Stomach (tissue), 9 donors: Measurements from ENCODE around the gene EYA2. TPM values are rescaled to one million over a fixed set of nuclear protein-coding genes. Genes with fewer than 3 reads are reported as not detected.

Experiments
- DNase-seq, 2 donors: peaks; one replicate each; pipeline versions ENCODE4 v3.0.0 to v3.0.0-alpha.2; 2013 to 2019
- H3K27ac ChIP-seq, 5 donors: fragments of 200-600 bp in 4 of 5; sonication (generic) in 4 of 5; one replicate each; pipeline ENCODE4 v1.5.1; 2013 to 2019; ENCODE audit warnings: mild to moderate bottlenecking in 1 of 5, moderate library complexity in 1 of 5
- H3K27me3 ChIP-seq, 3 donors: fragments of 200-600 bp; sonication (generic); one replicate each; pipeline ENCODE4 v1.5.1; 2017 to 2019; ENCODE audit warnings: mixed run types in 1 of 3
- H3K36me3 ChIP-seq, 4 donors: fragments of 200-600 bp; sonication (generic); 1 replicate in 3 of 4; 2 replicates in 1 of 4; pipeline ENCODE4 v1.5.1; 2016 to 2019
- H3K4me1 ChIP-seq, 4 donors: fragments of 200-600 bp; sonication (generic); one replicate each; pipeline ENCODE4 v1.5.1; 2016 to 2019
- H3K4me3 ChIP-seq, 4 donors: fragments of 200-600 bp; sonication (generic) in 3 of 4; one replicate each; pipeline ENCODE4 v1.5.1; 2016 to 2019; ENCODE audit warnings: mild to moderate bottlenecking in 1 of 4
- H3K9me3 ChIP-seq, 4 donors: fragments of 200-600 bp; sonication (generic); one replicate each; pipeline ENCODE4 v1.5.1; 2016 to 2019
- CTCF ChIP-seq, 7 experiments: fragments of 450-650 bp in 4 of 7; fragments of 200-600 bp in 3 of 7; sonication (generic) in 3 of 7; IDR thresholded peaks; one replicate each; pipeline ENCODE4 v1.5.1; 2016 to 2019; ENCODE audit warnings: antibody characterized with exemption in 7 of 7, control low read depth in 2 of 7, mild to moderate bottlenecking in 1 of 7
- EP300 ChIP-seq: sonication (generic); formaldehyde crosslinking; IDR thresholded peaks from one replicate; pipeline ENCODE4 v1.6.1; 2017; ENCODE audit warnings: antibody characterized with exemption
- POLR2A ChIP-seq, 4 donors: fragments of 450-650 bp; IDR thresholded peaks; one replicate each; pipeline ENCODE4 v1.6.1; 2016; ENCODE audit warnings: antibody characterized with exemption in 4 of 4, control low read depth in 2 of 4, mild to moderate bottlenecking in 1 of 4, moderate library complexity in 1 of 4
- POLR2AphosphoS5 ChIP-seq, 3 donors: sonication (generic); formaldehyde crosslinking; IDR thresholded peaks; one replicate each; pipeline ENCODE4 v1.6.1; 2016; ENCODE audit warnings: antibody characterized with exemption in 3 of 3
- WGBS, 5 donors: extraction: QIAGEN DNeasy Blood & Tissue Kit in 3 of 5; methylation state at CpG; one replicate each; pipeline versions ENCODE4 v1.1.5 to v1.1.7; 2013 to 2018; 5-methylcytosine and 5-hydroxymethylcytosine counted together
- intact Hi-C: fragments of 100-400 bp; cut with DNase I; formaldehyde crosslinking; loops from one replicate; pipeline ENCODE4 v1.15.1; 2023; ENCODE audit warnings: low total_unique reads
- polyA plus RNA-seq, 3 donors: library from polyadenylated mRNA; stranded (reverse); fragments of 200-250 nt; gene quantifications; one replicate each; pipeline ENCODE4 v1.2.3, GENCODE V29; 2013
- total RNA-seq, 5 donors: library from RNA; depleted of rRNA; stranded (reverse); fragments of >200 nt; gene quantifications; one replicate each; pipeline versions ENCODE4 v1.1.0 to v1.2.3, GENCODE V29; 2014 to 2016
- donor health status: healthy with polysubstance abuse.
- donor health status: Bipolar disorder and iron deficiency.
- donor health status: healthy.

Gene EYA2
- total and polyA plus RNA-seq, 8 donors = 1.8 to 86.2 (median 5.5) TPM

- intact Hi-C loops = no loop called here
- no peaks in the 10 kb centered on the region for H3K27me3 ChIP-seq
- no peak overlapping the region for H3K27ac ChIP-seq
- peaks cover 6 to 26% (median 13%) of the 10 kb centered on the region in 4 donors for H3K4me1 ChIP-seq
- TF ChIP-seq CTCF (IDR thresholded peaks at IDR 0.05) = no peak
- TF ChIP-seq EP300 = no peak
- no peak for TF ChIP-seq POLR2A (IDR thresholded peaks at IDR 0.05)
- TF ChIP-seq POLR2AphosphoS5 (IDR thresholded peaks at IDR 0.05) = no peak
- 81 to 92% (median 88%) methylated on average over 4 of the region's 4 CpGs for WGBS, 5 donors
- H3K36me3 ChIP-seq = no peaks in the 10 kb centered on the region
- no peaks in the 10 kb centered on the region for H3K9me3 ChIP-seq
- H3K4me3 ChIP-seq = no peak overlapping the region
- DNase-seq = no peak
These were observed 164.9 kb downstream of the EYA2 start for GRCh38 chr20:47059536-47059935.

- Histone ChIP-seq H3K36me3 (no peaks in the 10 kb centered on the region), H3K4me1 (peaks cover 6 to 26% (median 13%) of the 10 kb centered on the region in 4 donors), H3K9me3 (peaks cover 0 to 3% (median 1%) of the 10 kb centered on the region in 4 donors), H3K27me3 (no peaks in the 10 kb centered on the region), H3K27ac (no peak overlapping the region), H3K4me3 (no peak overlapping the region)
- intact Hi-C loops = no loop called here
- TF ChIP-seq CTCF (IDR thresholded peaks at IDR 0.05) (no peak), POLR2AphosphoS5 (IDR thresholded peaks at IDR 0.05) (no peak), POLR2A (IDR thresholded peaks at IDR 0.05) (no peak), EP300 (no peak)
- no peak for DNase-seq
- 90 to 95% (median 92%) methylated on average over 8 of the region's 8 CpGs for WGBS, 5 donors
These were observed 166.9 kb downstream of the EYA2 start for GRCh38 chr20:47061549-47061948.

- peak overlapping the region; percentile 36 to 81 (median 70) for H3K27ac ChIP-seq
- H3K4me3 ChIP-seq = no peak overlapping the region
- no peaks in the 10 kb centered on the region for H3K36me3 ChIP-seq
- intact Hi-C loops = no loop called here
- WGBS, 5 donors = 49 to 66% (median 56%) methylated on average over 14 of the region's 14 CpGs
- peaks cover 0 to 10% (median 5%) of the 10 kb centered on the region in 4 donors for H3K9me3 ChIP-seq
- TF ChIP-seq POLR2AphosphoS5 (IDR thresholded peaks at IDR 0.05) (no peak), CTCF (IDR thresholded peaks at IDR 0.05) (no peak), POLR2A (IDR thresholded peaks at IDR 0.05) (no peak), EP300 (no peak)
- no peaks in the 10 kb centered on the region for H3K27me3 ChIP-seq
- H3K4me1 ChIP-seq = peaks cover 6 to 26% (median 13%) of the 10 kb centered on the region in 4 donors
- DNase-seq = peak in 1 of 2 donors; percentile 21
These were observed 167.7 kb downstream of the EYA2 start for GRCh38 chr20:47062226-47062890.

- peak overlapping the region in 4 of 5 donors; percentile 36 to 81 (median 70) for H3K27ac ChIP-seq
- H3K36me3 ChIP-seq = no peaks in the 10 kb centered on the region
- peaks cover 9 to 21% (median 14%) of the 10 kb centered on the region in 4 donors for H3K9me3 ChIP-seq
- DNase-seq = peak; percentile 91 to 94
- H3K27me3 ChIP-seq = no peaks in the 10 kb centered on the region
- H3K4me1 ChIP-seq = peaks cover 6 to 20% (median 13%) of the 10 kb centered on the region in 4 donors
- no peak for TF ChIP-seq POLR2A (IDR thresholded peaks at IDR 0.05)
- TF ChIP-seq EP300 = no peak
- TF ChIP-seq POLR2AphosphoS5 (IDR thresholded peaks at IDR 0.05) = peak in 2 of 3 donors; percentile 25 to 56
- TF ChIP-seq CTCF (IDR thresholded peaks at IDR 0.05) = no peak
- no peak overlapping the region for H3K4me3 ChIP-seq
- intact Hi-C loops = no loop called here
- 13 to 45% (median 25%) methylated on average over 2 of the region's 2 CpGs for WGBS, 5 donors
These were observed 168.8 kb downstream of the EYA2 start for GRCh38 chr20:47063407-47063806.
